ENCODE results near the gene LDLRAD1. TPM values are rescaled to one million over a fixed set of nuclear protein-coding genes. Genes with fewer than 3 reads are reported as not detected.
A peak's percentile ranks its signal among the peaks of the same experiment; 100 is the strongest.
"Not testable (repeated sequence)": the region's sequence is repeated elsewhere in the genome, so short reads cannot be mapped to it uniquely, and the experiment has no call there.

LDLRAD1 gene, protein sequence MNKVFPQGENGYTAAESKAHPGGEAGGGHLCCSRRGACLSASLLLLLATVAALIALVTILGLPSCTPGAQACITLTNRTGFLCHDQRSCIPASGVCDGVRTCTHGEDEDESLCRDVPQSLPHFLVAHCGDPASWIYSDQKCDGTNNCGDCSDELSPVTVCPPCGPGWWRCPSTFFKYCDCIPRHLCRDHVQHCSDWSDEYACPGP
- polyA plus RNA-seq (ENCODE audit: insufficient read length in 3 of 3): not detected

DNA sequence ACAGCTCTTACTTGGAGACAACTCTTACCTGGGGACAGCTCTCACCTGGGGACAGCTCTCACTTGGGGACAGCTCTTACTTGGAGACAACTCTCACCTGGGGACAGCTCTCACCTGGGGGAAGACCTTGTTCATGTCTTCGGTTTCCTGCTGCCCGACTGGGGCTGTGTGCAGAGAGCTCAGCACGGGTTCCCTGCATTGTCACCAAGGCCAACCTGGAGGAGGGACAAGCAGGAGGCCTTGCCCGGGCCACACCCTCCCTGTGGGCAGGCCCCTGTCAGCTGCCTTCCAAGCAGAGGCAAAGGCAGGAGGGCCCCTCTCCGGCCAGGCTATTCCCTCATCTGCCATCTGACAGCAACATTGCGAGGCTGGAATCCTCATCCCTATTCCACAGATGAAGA is at the start of gene LDLRAD1:
Gene LDLRAD1, minus strand, starts transcription at position 208 of the 400 bp plus-strand sequence. Its CDS starts 74 bp downstream, at position 134.
- DNase-seq (ENCODE audit: low read depth in 3 of 3, low spot score in 2 of 3): no peak

DNA sequence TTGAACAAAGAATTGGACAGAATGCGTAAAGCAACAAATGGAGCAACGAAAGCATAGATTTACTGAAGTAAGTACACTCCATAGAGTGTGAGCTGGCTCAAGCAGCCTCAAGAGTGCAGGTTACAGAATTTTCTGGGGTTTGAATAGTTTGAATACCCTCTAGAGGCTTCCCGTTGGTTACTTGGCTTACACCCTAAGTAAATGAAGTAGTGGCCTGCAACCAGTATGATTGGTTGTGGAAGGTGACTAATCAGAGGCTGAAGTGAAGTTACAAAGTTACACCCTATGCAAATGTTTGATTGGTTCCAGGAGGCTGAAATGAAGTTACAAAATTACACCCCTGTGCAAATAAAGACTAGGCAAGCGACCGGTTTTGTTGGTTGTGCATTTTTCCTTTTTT is 46.3 kb upstream of the LDLRAD1 start:
- no peak for DNase-seq (ENCODE audit: low read depth in 3 of 3, low spot score in 2 of 3)

DNA sequence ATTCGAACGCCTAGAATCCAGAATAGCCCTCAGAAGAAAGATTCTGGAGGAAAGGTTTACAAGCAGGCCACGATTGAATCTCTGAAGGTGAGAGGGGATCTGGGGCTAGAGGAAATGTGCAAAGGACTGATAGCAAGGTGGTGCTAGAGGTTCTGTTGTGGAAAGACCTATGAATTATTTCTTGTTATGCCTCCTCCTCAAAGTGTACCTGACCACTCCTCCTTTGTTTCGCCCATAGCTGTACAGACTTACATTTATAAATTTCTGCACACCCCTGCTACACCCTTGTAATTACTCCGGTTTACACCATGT is 36.4 kb upstream of the LDLRAD1 start:
- DNase-seq (ENCODE audit: low read depth in 3 of 3, low spot score in 2 of 3): no peak

DNA sequence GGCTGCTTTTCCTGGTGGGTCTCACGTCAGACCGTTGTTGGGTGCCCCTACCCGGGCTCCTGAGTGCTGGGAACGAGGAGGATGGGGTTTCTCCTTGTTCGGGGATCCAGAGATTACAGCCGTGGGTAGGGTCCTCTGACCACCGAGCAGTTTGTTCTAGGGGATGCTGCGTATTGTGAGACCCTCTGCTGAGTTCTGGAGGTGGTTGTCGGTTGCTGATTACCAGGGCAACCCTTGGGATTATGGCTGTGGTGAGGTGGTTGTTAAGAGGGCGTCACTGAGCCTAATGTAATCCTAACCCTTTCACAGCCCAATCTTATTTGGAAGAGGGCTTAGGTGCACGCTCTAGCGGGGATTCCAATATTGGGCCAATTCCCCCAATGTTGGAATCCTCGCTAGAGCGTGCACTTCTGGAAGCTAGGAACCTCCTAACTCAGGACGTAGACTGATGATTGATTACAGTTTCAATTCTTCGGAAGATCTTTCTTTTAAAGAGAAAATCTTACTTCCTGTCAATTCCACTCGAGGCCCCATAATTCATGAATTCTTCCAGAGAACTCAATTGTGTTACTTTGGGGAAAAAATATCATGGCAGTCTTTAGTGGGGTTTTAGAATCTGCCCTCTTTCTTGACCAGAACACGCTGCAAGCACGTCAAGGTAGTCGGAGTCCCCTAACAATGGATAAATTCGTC is 35.9 kb upstream of the LDLRAD1 start:
- no peak for DNase-seq (ENCODE audit: low read depth in 3 of 3, low spot score in 2 of 3)

DNA sequence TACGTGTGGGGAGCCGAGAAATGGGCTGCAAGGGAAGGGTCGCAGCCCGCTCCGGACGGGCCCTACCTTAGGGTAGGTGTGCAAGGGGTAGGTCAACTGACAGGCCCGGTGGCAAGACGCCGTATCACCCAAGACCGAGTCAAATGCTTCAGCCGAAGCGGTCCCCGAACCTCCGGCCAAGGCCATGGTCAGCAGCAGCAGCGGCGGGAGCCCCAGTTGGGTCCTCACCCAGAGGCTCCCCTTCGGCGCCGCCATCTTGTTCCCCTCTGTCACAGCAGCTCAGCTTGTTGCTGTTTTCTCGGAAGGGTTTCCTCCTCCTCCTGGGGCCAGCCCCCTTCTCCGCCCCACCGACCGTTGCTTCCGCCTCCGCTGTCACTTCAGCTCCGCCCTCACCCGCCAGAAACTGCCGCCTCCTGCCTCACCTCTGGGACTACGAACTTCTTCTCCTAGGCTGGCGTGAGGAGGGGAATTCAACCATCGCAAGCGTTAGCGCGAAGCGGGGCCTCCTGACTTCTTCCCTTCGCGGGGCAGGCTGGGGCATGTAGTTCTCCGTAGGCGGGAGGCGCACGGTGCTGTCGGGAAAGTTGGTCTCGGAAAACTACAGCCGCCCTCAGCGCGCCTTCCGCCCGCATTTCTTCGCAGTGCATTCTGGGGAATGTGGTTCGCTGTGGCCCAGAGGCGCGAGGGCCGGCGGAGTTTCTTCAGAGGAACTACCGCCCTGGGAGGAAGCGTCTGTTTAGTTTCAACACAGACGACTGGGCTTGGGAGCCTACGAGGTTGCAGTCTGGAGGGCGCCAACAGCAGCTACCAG is 35.2 kb upstream of the LDLRAD1 start, which contains the start of the genes TCEANC2 and TMEM59:
Gene TCEANC2, plus strand, starts transcription at position 675 of the 811 bp plus-strand sequence. CDS start 815 bp downstream, outside the sequence.
Gene TMEM59, minus strand, starts transcription at position 271 of the 811 bp plus-strand sequence. Its CDS starts 16 bp downstream, at position 255.
- peak; percentile 94 to 99 (median 98) for DNase-seq (ENCODE audit: low read depth in 3 of 3, low spot score in 2 of 3)

DNA sequence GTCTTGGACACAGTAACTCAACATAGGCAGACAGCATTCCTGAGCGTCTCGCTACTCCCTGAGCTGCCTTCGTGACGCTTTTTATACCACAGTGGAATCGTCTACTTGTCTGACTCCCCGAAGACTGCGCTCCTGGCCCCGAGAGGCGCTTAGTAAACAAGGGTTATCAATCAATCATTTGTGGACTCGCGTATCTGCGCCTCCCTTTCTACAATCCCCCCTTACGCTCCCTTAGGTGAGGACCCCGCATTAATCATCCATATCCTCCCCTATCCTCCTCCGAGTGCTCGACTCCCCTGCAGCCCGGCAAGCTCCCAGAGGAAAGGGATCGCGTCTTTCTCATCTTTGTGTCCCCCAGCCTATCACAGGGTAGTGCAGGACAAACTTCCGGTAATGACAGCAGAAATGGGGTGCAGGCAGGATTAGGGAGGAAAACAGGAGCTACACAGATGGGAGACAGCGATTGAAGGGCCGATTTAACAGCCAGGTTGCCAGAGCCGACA is 34.5 kb upstream of the LDLRAD1 start:
- peak in 1 of 3 donors; percentile 56 for DNase-seq (ENCODE audit: low read depth in 3 of 3, low spot score in 2 of 3)

DNA sequence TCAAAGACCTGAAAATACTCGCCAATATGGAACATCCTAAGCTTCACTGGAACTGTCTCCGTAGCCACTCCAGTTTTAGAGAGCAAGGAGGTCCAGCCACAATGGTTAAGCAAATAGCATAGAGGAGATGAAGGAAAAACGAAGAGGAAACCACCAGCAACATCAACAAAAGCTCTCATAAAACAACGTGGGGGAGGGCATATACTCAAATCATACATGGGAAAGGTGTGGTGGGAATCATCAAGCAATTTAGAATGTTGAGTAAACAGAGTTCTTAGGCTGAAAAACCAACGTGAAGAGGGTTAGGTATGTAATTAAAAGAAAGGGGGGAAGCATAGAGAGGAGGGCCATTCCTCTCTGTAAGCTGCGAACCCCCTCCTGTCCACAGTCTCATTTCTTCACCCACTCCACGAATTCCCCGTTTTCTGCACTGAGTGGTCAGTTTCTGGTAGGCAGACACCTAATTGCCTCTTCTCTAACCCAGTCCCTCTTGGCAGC is 34.0 kb upstream of the LDLRAD1 start:
- DNase-seq (ENCODE audit: low read depth in 3 of 3, low spot score in 2 of 3): no peak

DNA sequence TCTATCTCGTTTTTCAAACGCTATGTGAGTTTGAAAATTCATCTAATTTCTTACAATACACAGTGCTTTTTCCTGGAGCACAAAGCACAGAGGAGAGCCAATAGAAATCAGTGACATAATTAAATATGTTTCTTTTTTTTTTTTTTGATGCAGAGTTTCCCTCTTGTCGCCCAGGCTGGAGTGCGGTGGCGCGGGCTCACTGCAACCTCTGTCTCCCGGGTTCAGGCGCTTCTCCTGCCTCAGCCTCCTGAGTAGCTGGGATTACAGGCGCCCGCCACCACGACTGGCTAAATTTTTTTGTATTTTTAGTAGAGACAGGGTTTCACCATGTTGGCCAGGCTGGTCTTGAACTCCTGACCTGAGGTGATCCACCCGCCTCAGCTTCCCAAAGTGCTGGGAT is 32.4 kb upstream of the LDLRAD1 start:
- DNase-seq (ENCODE audit: low read depth in 3 of 3, low spot score in 2 of 3): not testable (repeated sequence)

DNA sequence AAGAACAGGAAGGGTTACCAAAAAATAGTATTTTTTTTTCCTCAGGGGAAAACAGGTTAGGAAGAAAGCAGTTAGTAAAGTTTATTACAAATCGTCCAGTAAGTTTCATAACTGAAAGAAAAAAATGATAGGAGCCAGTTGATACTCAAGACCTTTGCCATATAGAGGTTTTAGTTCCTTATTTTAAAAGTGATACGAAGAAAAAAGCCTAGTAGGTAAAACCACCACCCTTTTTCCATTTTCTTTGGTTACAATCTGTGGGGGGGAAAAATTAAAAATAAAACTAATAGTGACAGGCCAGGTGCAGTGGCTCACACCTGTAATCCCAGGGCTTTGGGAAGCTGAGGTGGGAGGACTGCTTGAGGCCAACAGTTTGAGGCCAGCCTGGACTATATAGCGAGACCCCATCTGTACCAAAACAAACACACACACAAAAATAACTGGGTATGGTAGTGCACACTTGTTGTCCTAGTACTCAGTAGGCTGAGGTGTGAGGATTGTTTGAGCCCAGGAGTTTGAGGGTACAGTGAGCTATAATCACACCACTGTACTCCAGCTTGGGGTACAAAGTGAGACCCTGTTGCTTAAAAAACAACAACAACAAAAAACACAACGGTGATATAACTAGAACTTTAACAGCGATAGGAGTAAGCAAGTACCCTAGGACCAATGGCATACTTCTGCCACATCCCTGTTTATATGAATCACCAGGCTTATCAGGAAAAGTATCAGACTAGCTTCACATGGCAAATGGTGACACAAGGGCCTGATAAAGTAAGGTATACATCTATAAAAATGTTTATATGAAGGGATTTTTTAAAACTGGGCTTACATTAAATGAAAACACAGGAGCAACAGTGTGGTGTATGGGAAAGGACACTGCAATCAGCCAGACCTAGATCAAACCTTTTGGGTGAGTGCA is 29.7 kb upstream of the LDLRAD1 start:
- DNase-seq (ENCODE audit: low read depth in 3 of 3, low spot score in 2 of 3): no peak

DNA sequence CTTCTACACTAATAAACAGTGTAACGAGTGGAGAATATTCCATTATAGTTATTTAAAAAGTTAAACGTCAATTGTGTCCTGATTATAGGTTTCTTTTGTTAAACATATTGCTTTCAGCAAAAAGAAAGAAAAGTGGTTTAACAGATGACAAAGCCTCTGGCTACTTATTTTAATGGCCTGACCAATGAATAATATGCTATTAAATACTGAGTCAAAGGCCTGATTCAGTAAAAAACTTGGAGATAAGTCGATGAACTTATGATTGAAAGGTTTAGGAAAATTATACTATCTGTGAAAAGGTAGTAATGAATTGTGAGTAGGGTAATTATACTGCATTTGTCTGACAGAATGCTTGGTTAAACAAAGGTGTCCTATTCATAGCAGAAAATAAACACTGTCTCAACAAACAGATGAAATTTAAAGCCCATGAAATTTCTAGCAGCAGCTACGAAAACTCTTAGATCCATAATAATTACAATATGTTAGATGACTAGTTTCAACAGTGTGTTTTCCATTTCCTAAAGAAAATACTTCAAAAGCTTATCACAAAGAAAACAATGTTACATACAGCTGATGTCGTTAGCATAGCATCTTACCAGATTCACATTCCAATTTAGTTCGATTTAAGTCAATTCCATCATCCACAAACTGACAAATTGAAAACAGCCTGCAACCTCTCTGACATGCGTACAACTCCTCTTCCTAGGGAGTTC is 28.8 kb upstream of the LDLRAD1 start:
- DNase-seq (ENCODE audit: low read depth in 3 of 3, low spot score in 2 of 3): no peak

DNA sequence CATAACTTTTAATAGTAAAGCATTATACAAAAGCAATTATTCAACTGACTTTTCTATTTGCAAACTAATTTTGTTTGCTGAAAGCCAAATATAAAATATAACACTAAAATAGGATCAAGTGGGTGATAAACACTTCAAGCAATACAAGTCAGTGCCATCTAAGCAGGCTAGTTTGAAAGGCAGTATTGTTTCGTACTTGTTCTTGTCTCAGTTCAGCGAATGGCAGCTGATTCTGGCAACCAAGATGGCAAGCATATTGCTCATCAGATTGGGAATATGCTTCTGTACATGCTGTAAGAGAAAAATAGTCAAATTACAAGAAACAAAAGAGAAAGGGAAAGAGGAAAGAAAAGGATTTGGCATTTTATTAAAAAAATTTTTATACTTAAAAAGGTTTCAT is 27.5 kb upstream of the LDLRAD1 start:
- DNase-seq (ENCODE audit: low read depth in 3 of 3, low spot score in 2 of 3): no peak

DNA sequence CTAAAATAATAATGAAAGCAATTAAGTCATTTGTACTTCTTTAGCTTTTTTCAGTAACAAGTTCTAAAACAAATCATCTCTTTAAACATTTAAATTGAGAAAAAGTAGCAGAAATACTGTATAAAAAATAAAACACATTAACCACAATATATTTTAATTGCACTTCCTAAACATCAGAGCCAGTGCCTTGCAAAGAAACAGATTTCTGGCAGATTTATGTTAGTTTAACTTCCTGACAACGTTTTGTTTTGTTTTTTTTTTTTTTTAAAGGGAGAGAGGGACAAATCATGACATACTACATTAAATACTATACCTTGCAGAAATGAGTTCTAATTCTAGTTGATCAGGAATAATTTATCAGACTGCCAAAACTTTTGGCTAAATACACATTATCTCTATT is 23.8 kb upstream of the LDLRAD1 start:
- no peak for DNase-seq (ENCODE audit: low read depth in 3 of 3, low spot score in 2 of 3)

DNA sequence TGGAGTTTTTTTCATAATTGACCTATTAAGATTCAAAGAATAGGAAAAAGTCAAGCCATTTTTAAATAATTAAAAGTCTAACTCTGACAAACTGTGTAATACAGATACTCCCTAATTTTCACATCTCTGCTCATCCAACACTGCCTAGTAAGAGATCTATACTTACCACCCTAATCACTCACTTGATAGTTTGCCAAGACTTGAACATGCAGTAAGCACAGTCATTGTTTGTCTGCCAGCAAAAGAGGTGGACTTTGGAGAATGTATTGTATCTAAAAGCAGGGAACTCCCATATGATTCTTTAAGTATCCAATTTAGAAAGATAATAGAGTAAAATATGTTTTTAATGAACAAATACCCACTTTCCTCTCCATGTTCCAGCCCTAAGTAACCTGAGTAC is 19.5 kb upstream of the LDLRAD1 start:
- no peak for DNase-seq (ENCODE audit: low read depth in 3 of 3, low spot score in 2 of 3)

DNA sequence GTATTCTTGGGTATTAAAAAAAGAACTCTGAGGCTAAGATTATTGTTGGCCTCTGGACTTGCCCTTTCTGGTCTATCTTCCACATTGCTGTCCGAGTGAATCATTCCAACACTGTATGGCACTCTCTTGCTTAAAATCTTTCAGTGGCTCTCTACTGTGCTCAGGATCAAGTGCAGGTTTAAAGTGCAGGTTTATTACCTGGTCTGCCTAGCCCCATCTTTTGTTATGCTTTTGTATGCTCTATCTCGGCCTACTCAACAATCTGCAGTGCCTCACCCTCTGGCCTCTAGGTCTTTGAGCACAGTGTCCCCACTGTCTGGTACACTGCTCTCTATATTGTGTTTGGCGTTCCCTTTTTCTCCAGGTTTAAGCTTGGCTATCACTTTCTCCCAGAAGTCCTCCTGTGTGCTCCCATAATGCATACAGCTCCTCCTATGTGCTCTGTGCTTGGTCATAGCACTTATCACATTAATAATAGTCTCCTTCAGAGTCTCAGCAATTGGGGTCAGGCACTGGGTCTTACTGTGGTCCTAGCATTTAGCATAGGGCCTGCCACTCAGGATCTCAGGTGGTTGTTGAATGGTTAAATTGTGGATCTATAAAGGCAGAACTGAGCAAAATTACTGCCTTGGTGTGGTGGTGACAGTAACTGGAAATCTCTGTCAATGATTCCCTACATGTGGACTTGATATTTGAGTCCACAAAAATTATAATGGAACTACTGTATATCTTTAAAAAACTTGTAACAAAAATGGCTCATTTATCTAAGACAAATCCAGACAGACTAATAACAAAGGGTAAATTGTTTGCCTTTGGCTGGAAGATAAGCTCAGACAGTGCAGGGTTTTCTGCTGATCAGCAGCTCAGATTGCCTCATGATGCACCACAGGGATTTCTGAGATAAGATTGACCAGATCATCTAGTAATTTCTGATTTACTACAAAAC is 10.6 kb upstream of the LDLRAD1 start:
- DNase-seq (ENCODE audit: low read depth in 3 of 3, low spot score in 2 of 3): no peak

DNA sequence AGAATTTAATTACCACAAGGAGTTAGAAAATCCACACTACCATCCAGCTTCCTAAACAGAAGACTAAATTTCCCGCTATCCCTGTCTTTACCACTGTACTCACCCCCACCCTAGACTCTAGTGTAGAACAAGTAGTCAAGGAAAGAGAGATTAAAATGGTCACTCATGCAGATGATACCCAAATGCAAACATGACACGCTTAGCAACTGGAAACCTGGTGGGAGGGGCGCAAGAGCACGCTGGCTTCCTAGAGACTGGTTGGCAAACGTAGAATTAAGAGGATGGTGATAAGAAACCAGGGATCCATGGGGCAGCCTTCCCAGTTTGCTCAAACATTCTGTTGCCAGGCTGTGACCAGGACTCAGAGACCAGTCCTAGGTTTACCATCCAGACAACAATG is 9.9 kb upstream of the LDLRAD1 start:
- DNase-seq (ENCODE audit: low read depth in 3 of 3, low spot score in 2 of 3): no peak

DNA sequence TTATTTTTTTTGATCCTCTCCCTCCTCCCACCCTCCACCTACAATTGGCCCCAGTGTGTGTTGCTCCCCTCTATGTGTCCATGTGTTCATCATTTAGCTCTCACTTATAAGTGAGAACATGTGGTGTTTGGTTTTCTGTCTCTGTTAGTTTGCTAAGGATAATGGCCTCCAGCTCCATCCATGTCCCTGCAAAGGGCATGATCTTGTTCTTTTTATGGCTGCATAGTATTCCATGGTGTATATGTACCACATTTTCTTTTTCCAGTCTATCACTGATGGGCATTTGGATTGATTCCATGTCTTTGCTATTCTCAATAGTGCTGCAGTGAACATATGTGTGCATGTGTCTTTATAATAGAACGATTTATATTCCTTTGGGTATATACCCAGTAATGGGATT is 6.8 kb upstream of the LDLRAD1 start:
- not testable (repeated sequence) for DNase-seq (ENCODE audit: low read depth in 3 of 3, low spot score in 2 of 3)

DNA sequence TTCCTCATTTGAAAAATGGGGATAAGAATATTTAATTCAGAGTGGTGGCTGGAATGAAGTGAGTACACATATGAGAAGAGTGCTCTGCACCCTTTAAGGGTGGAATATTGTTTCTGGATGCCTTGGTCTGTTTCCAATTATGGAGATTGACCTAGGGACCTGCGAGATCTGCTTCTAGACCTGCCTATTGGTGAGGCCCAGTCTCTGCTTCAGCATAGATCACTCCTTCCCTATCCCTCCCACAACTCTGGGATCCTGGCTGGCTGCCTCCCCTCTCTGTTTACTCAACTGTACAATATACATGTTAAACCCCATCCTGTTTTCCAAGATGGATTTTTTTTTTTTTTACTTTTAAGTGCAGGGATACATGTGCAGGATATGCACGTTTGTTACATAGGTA is 6.4 kb upstream of the LDLRAD1 start:
- DNase-seq (ENCODE audit: low read depth in 3 of 3, low spot score in 2 of 3): no peak

DNA sequence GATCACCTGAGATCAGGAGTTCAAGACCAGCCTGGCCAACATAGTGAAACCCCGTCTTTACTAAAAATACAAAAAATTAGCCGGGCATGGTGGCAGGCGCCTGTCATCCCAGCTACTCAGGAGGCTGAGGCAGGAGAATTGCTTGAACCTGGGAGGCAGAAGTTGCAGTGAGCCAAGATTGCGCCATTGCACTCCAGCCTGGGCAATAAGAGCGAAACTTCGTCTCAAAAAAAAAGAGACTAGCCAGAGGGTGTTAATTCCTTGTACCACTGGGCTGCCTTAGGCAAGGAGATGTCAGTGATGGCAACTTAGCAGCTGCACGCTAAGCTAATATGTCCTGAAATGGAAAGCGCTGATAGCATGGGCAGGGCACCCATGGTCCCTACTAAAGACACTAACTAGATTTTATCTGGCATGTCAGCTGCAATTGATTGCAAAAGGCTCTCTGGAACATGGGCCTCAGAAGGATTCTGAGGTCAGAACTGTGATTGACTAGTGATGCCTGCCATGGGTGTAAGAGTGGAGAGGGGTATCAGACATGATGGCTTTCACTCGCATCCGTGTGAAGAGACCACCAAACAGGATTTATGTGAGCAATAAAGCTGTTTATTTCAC is 1.7 kb upstream of the LDLRAD1 start:
- not testable (repeated sequence) for DNase-seq (ENCODE audit: low read depth in 3 of 3, low spot score in 2 of 3)

Measured in right renal cortex interstitium (tissue), 3 donors.